HepG2 (cell line): ENCODE results near the gene GSS. TPM values are rescaled to one million over a fixed set of nuclear protein-coding genes. Genes with fewer than 3 reads are reported as not detected.
A peak's percentile ranks its signal among the peaks of the same experiment; 100 is the strongest.

Experiments
- ATAC-seq: fragments of 200-7000 bp; cut with Tn5 transposase; 3 replicates; pipeline ENCODE4 v1.9.1; 2020; ENCODE audit warnings: mild to moderate bottlenecking, moderate library complexity
- BruUV-seq: library from RNA; stranded (reverse); fragments of 400-500 nt; replicated peaks from 2 replicates; lab custom pipeline; 2021; lab: Mats Ljungman, UMichigan
- CTCF ChIA-PET: fragments of 300-600 bp; formaldehyde crosslinking; extraction: SDS; loops from one replicate; lab custom pipeline; 2021; ENCODE audit warnings: low total read pairs, inconsistent platforms, low intra/inter-chr PET ratio; lab: Yijun Ruan, JAX
- POLR2A ChIA-PET: fragments of 350-600 bp; sonication (Branson Sonifier 250); formaldehyde crosslinking; loops from one replicate; lab custom pipeline; 2020; ENCODE audit warnings: antibody characterized with exemption, inconsistent platforms; lab: Yijun Ruan, JAX
- DNase-seq: peaks from one replicate; pipeline ENCODE4 v3.0.0-alpha.2; 2015; ENCODE audit warnings: low spot score
- FAIRE-seq: peaks from 3 replicates; lab custom pipeline; 2011; peaks lifted over from hg19 to GRCh38; lab: Jason Lieb, UNC
- H2AFZ ChIP-seq: one replicate; pipeline ENCODE4 v1.6.1; 2011; ENCODE audit warnings: low read length, inconsistent platforms
- H3K27ac ChIP-seq: fragments of 300-600 bp; 3 replicates; pipeline ENCODE4 v1.8.0; 2011; ENCODE audit warnings: mixed run types, mild to moderate bottlenecking, mixed read lengths, low read length, inconsistent platforms; ENCODE audit not compliant: insufficient read depth; ENCODE audit errors: extremely low read length
- H3K27me3 ChIP-seq, 2 experiments: fragments of 200-600 bp in 1 of 2; 2 replicates in 1 of 2; 3 replicates in 1 of 2; pipeline versions ENCODE4 v1.6.0 to v1.8.0; 2011; ENCODE audit warnings: low read length in 2 of 2, mild to moderate bottlenecking in 2 of 2, moderate library complexity in 2 of 2, inconsistent platforms in 1 of 2; ENCODE audit not compliant: insufficient read depth in 2 of 2, control insufficient read depth in 1 of 2
- H3K36me3 ChIP-seq, 2 experiments: fragments of 200-600 bp in 1 of 2; replicated peaks in 1 of 2; 2 replicates in 1 of 2; 3 replicates in 1 of 2; pipeline versions ENCODE4 v1.5.1 to v1.8.0; 2011; ENCODE audit warnings: low read length in 2 of 2, inconsistent platforms in 1 of 2; ENCODE audit not compliant: insufficient read depth in 2 of 2, control insufficient read depth in 1 of 2
- H3K4me1 ChIP-seq: 2 replicates; pipeline ENCODE4 v1.5.1; 2012; ENCODE audit warnings: low read length, inconsistent platforms; ENCODE audit not compliant: insufficient read depth
- H3K4me2 ChIP-seq: 2 replicates; pipeline ENCODE4 v1.6.0; 2011; ENCODE audit warnings: low read depth, low read length, inconsistent platforms
- H3K4me3 ChIP-seq, 3 experiments: fragments of 200-600 bp in 1 of 3; sonication (generic), shearing (Covaris generic) in 1 of 3; replicated peaks in 1 of 3; 2 replicates each; pipeline ENCODE4 v1.5.1; 2011 to 2016; ENCODE audit warnings: low read length in 3 of 3, inconsistent platforms in 2 of 3, low read depth in 2 of 3, mild to moderate bottlenecking in 2 of 3, control low read depth in 1 of 3, mixed read lengths in 1 of 3; ENCODE audit not compliant: insufficient read depth in 1 of 3
- H3K79me2 ChIP-seq: one replicate; pipeline ENCODE4 v1.6.1; 2011; ENCODE audit warnings: low read length, inconsistent platforms; ENCODE audit not compliant: insufficient read depth
- H3K9ac ChIP-seq: 2 replicates; pipeline ENCODE4 v1.6.0; 2011; ENCODE audit warnings: mild to moderate bottlenecking, low read depth, low read length, inconsistent platforms; ENCODE audit not compliant: insufficient read depth
- H3K9me3 ChIP-seq: 2 replicates; pipeline ENCODE4 v1.5.1; 2012; ENCODE audit warnings: mild to moderate bottlenecking, low read length
- H4K20me1 ChIP-seq: 2 replicates; pipeline ENCODE4 v1.6.0; 2011; ENCODE audit warnings: inconsistent platforms, mild to moderate bottlenecking, low read length, moderate library complexity; ENCODE audit not compliant: insufficient read depth
- CC2D1A ChIP-seq: sonication (generic); formaldehyde crosslinking; IDR thresholded peaks from 2 replicates; pipeline ENCODE4 v1.8.1; 2023; ENCODE audit warnings: mild to moderate bottlenecking, missing genetic modification reagents
- CREM ChIP-seq, 2 experiments: sonication (generic) in 1 of 2; formaldehyde crosslinking in 1 of 2; IDR thresholded peaks; 2 replicates each; pipeline versions ENCODE4 v1.4.0 to v1.6.1; 2016 to 2020; ENCODE audit warnings: antibody characterized with exemption in 1 of 2, mild to moderate bottlenecking in 1 of 2, missing genetic modification reagents in 1 of 2
- LCORL ChIP-seq, 2 experiments: fragments of 450-650 bp in 1 of 2; sonication (generic) in 1 of 2; formaldehyde crosslinking in 1 of 2; IDR thresholded peaks; 2 replicates each; pipeline versions ENCODE4 v1.5.0 to v1.6.1; 2017 to 2020; ENCODE audit warnings: antibody characterized with exemption in 1 of 2, missing genetic modification reagents in 1 of 2
- MBNL3 ChIP-seq: fragments of 250-450 bp; sonication (Bioruptor Pico); conservative IDR thresholded peaks from 2 replicates; pipeline ENCODE4 v1.8.0; 2022; ENCODE audit warnings: mild to moderate bottlenecking, inconsistent platforms
- POLR2AphosphoS5 ChIP-seq: IDR thresholded peaks from 2 replicates; pipeline ENCODE4 v1.6.1; 2012; ENCODE audit warnings: low read depth, low read length
- SMC3 ChIP-seq: IDR thresholded peaks from 2 replicates; pipeline ENCODE4 v1.6.1; 2011; ENCODE audit warnings: low read length, improper control_type of control experiment
- TOPORS ChIP-seq: sonication (generic); formaldehyde crosslinking; IDR thresholded peaks from 2 replicates; pipeline ENCODE4 v1.8.0; 2023; ENCODE audit warnings: mild to moderate bottlenecking, missing genetic modification reagents
- ZEB1 ChIP-seq: IDR thresholded peaks from 2 replicates; pipeline ENCODE4 v1.6.1; 2012; ENCODE audit warnings: mild to moderate bottlenecking, low read depth, inconsistent platforms; ENCODE audit not compliant: insufficient replicate concordance
- ZFP36L1 ChIP-seq: sonication (generic); formaldehyde crosslinking; IDR thresholded peaks from 2 replicates; pipeline ENCODE4 v1.8.0; 2022; ENCODE audit warnings: mild to moderate bottlenecking, missing genetic modification reagents, moderate library complexity
- ZMYM2 ChIP-seq: sonication (generic); formaldehyde crosslinking; IDR thresholded peaks from 2 replicates; pipeline ENCODE4 v1.8.0; 2022; ENCODE audit warnings: mild to moderate bottlenecking, missing genetic modification reagents
- ZNF224 ChIP-seq: sonication (generic); formaldehyde crosslinking; IDR thresholded peaks from 2 replicates; pipeline ENCODE4 v1.5.0; 2020; ENCODE audit warnings: mild to moderate bottlenecking, missing genetic modification reagents
- ZNF280D ChIP-seq: sonication (generic); formaldehyde crosslinking; IDR thresholded peaks from 2 replicates; pipeline ENCODE4 v1.5.1; 2020; ENCODE audit warnings: mild to moderate bottlenecking, missing genetic modification reagents
- ZNF326 ChIP-seq: sonication (generic); formaldehyde crosslinking; IDR thresholded peaks from 2 replicates; pipeline ENCODE4 v1.4.0; 2020; ENCODE audit warnings: missing genetic modification reagents, borderline replicate concordance
- ZNF841 ChIP-seq: sonication (generic); formaldehyde crosslinking; IDR thresholded peaks from 2 replicates; pipeline ENCODE4 v1.8.1; 2023; ENCODE audit warnings: missing genetic modification reagents, borderline replicate concordance
- WGBS: methylation state at CpG from one replicate; pipeline ENCODE4 v1.1.6; 2017; ENCODE audit warnings: low lambda C conversion rate; 5-methylcytosine and 5-hydroxymethylcytosine counted together
- in situ Hi-C: cut with HindIII; loops from 2 replicates; pipeline ENCODE4 v1.10.0; 2017; ENCODE audit warnings: low pct_unique_long_range_greater_than_20kb; ENCODE audit not compliant: extremely low pct_ligation_motif_present
- intact Hi-C: fragments of 100-400 bp; cut with micrococcal nuclease; formaldehyde crosslinking; loops from one replicate; pipeline ENCODE4 v1.10.0; 2022; ENCODE audit not compliant: unreplicated experiment
- polyA plus RNA-seq, 8 experiments: library from polyadenylated mRNA; depleted of rRNA in 3 of 8; stranded (reverse) in 7 of 8; unstranded in 1 of 8; fragments of >200 nt; fragmentation: Illumina TruSeq in 4 of 8; extraction: Trizol in 4 of 8; gene quantifications; 2 replicates each; pipeline versions ENCODE4 v1.2.1 to v1.2.3, GENCODE V29; 2011 to 2016; ENCODE audit warnings: low read depth in 4 of 8, missing spikeins in 1 of 8, mixed read lengths in 1 of 8; ENCODE audit not compliant: insufficient read depth in 1 of 8
- total RNA-seq, 5 experiments: library from RNA; depleted of rRNA; stranded (reverse); fragments of >200 nt; fragmentation: Illumina TruSeq; extraction: Trizol; gene quantifications; 2 replicates each; pipeline ENCODE4 v1.2.3, GENCODE V29; 2016; ENCODE audit warnings: low read depth in 1 of 5
- TF ChIP-seq, protein P1 (sequence below): sonication (generic); formaldehyde crosslinking; IDR thresholded peaks from 2 replicates; pipeline ENCODE4 v1.4.0; 2020; ENCODE audit warnings: mild to moderate bottlenecking, missing genetic modification reagents
- TF ChIP-seq, protein P2 (sequence below): sonication (generic); formaldehyde crosslinking; IDR thresholded peaks from 2 replicates; pipeline ENCODE4 v1.4.0; 2020; ENCODE audit warnings: missing genetic modification reagents

GSS gene
- total and polyA plus RNA-seq, 2 of the 13 experiments (the other 11 are each of a cell fraction or from before 2014, with no cell fraction given) = 80.1 to 102 TPM

- Histone ChIP-seq H3K27me3 (no peaks in the 10 kb centered on the region), H3K4me1 (peaks cover 11% of the 10 kb centered on the region), H3K9ac (no peak overlapping the region), H3K36me3 (peaks cover 69 to 78% of the 10 kb centered on the region in 2 experiments), H3K79me2 (no peaks in the 10 kb centered on the region), H2AFZ (no peak overlapping the region), H3K9me3 (no peaks in the 10 kb centered on the region), H3K4me3 (no peak overlapping the region), H3K4me2 (no peak overlapping the region), H3K27ac (no peak overlapping the region), H4K20me1 (no peaks in the 10 kb centered on the region; the same call in 1 of the 2 replicates)
- ATAC-seq = peak; percentile 16
- CTCF ChIA-PET = interaction anchor here (1.6 kb wide), 1 partner anchor 128 kb away, joined by 16 read pairs; the partner anchor contains the start of gene GGT7
- DNase-seq = no peak
- BruUV-seq = no TSS peak
- intact Hi-C loops = loop anchor here (2.0 kb wide), 1 partner anchor 127 kb away; no protein-coding TSS in a partner anchor
- in situ Hi-C loops = no loop called here
- POLR2A ChIA-PET = interaction anchor here (1.8 kb wide), 1 partner anchor 47 kb away, joined by 5 read pairs; the partner anchor contains the start of genes GSS and MYH7B
- FAIRE-seq = peak; percentile 18
- 94% methylated on average over 13 of the region's 15 CpGs for WGBS
- TF ChIP-seq ZEB1 (no peak), ZFP36L1 (CRISPR knock-in tag) (no peak), SMC3 (peak; percentile 33; the same call in 1 of the 2 replicates), ZNF326 (CRISPR knock-in tag) (no peak), TOPORS (no peak), MBNL3 (CRISPR knock-in tag) (no peak), ZNF224 (CRISPR knock-in tag) (no peak), LCORL (IDR thresholded peaks at IDR 0.05) (no peak), LCORL (CRISPR knock-in tag; IDR thresholded peaks at IDR 0.05) (no peak), ZNF841 (CRISPR knock-in tag) (no peak), POLR2AphosphoS5 (no peak), CC2D1A (CRISPR knock-in tag) (no peak), ZMYM2 (CRISPR knock-in tag) (no peak), ZNF280D (CRISPR knock-in tag) (no peak), CREM (IDR thresholded peaks at IDR 0.05) (no peak), CREM (CRISPR knock-in tag; IDR thresholded peaks at IDR 0.05) (no peak)
- TF ChIP-seq, protein P1, sequence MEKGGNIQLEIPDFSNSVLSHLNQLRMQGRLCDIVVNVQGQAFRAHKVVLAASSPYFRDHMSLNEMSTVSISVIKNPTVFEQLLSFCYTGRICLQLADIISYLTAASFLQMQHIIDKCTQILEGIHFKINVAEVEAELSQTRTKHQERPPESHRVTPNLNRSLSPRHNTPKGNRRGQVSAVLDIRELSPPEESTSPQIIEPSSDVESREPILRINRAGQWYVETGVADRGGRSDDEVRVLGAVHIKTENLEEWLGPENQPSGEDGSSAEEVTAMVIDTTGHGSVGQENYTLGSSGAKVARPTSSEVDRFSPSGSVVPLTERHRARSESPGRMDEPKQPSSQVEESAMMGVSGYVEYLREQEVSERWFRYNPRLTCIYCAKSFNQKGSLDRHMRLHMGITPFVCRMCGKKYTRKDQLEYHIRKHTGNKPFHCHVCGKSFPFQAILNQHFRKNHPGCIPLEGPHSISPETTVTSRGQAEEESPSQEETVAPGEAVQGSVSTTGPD (CRISPR knock-in tag) = no peak
- TF ChIP-seq, protein P2, sequence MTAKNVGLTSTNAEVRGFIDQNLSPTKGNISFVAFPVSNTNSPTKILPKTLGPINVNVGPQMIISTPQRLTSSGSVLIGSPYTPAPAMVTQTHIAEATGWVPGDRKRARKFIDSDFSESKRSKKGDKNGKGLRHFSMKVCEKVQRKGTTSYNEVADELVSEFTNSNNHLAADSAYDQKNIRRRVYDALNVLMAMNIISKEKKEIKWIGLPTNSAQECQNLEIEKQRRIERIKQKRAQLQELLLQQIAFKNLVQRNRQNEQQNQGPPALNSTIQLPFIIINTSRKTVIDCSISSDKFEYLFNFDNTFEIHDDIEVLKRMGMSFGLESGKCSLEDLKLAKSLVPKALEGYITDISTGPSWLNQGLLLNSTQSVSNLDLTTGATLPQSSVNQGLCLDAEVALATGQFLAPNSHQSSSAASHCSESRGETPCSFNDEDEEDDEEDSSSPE (CRISPR knock-in tag) = no peak
These were observed 46.2 kb upstream of the GSS start for GRCh38 chr20:35001596-35002362.
